Stomach (tissue), 9 donors: ENCODE measurements around the gene FYCO1. TPM values are rescaled to one million over a fixed set of nuclear protein-coding genes. Genes with fewer than 3 reads are reported as not detected.

Experiments
- DNase-seq, 2 donors: peaks; one replicate each; pipeline versions ENCODE4 v3.0.0 to v3.0.0-alpha.2; 2013 to 2019
- H3K27ac ChIP-seq, 5 donors: fragments of 200-600 bp in 4 of 5; sonication (generic) in 4 of 5; one replicate each; pipeline ENCODE4 v1.5.1; 2013 to 2019; ENCODE audit warnings: mild to moderate bottlenecking in 1 of 5, moderate library complexity in 1 of 5
- H3K27me3 ChIP-seq, 3 donors: fragments of 200-600 bp; sonication (generic); one replicate each; pipeline ENCODE4 v1.5.1; 2017 to 2019; ENCODE audit warnings: mixed run types in 1 of 3
- H3K36me3 ChIP-seq, 4 donors: fragments of 200-600 bp; sonication (generic); 1 replicate in 3 of 4; 2 replicates in 1 of 4; pipeline ENCODE4 v1.5.1; 2016 to 2019
- H3K4me1 ChIP-seq, 4 donors: fragments of 200-600 bp; sonication (generic); one replicate each; pipeline ENCODE4 v1.5.1; 2016 to 2019
- H3K4me3 ChIP-seq, 4 donors: fragments of 200-600 bp; sonication (generic) in 3 of 4; one replicate each; pipeline ENCODE4 v1.5.1; 2016 to 2019; ENCODE audit warnings: mild to moderate bottlenecking in 1 of 4
- H3K9me3 ChIP-seq, 4 donors: fragments of 200-600 bp; sonication (generic); one replicate each; pipeline ENCODE4 v1.5.1; 2016 to 2019
- CTCF ChIP-seq, 7 experiments: fragments of 450-650 bp in 4 of 7; fragments of 200-600 bp in 3 of 7; sonication (generic) in 3 of 7; IDR thresholded peaks; one replicate each; pipeline ENCODE4 v1.5.1; 2016 to 2019; ENCODE audit warnings: antibody characterized with exemption in 7 of 7, control low read depth in 2 of 7, mild to moderate bottlenecking in 1 of 7
- EP300 ChIP-seq: sonication (generic); formaldehyde crosslinking; IDR thresholded peaks from one replicate; pipeline ENCODE4 v1.6.1; 2017; ENCODE audit warnings: antibody characterized with exemption
- POLR2A ChIP-seq, 4 donors: fragments of 450-650 bp; IDR thresholded peaks; one replicate each; pipeline ENCODE4 v1.6.1; 2016; ENCODE audit warnings: antibody characterized with exemption in 4 of 4, control low read depth in 2 of 4, mild to moderate bottlenecking in 1 of 4, moderate library complexity in 1 of 4
- POLR2AphosphoS5 ChIP-seq, 3 donors: sonication (generic); formaldehyde crosslinking; IDR thresholded peaks; one replicate each; pipeline ENCODE4 v1.6.1; 2016; ENCODE audit warnings: antibody characterized with exemption in 3 of 3
- WGBS, 5 donors: extraction: QIAGEN DNeasy Blood & Tissue Kit in 3 of 5; methylation state at CpG; one replicate each; pipeline versions ENCODE4 v1.1.5 to v1.1.7; 2013 to 2018; 5-methylcytosine and 5-hydroxymethylcytosine counted together
- intact Hi-C: fragments of 100-400 bp; cut with DNase I; formaldehyde crosslinking; loops from one replicate; pipeline ENCODE4 v1.15.1; 2023; ENCODE audit warnings: low total_unique reads
- polyA plus RNA-seq, 3 donors: library from polyadenylated mRNA; stranded (reverse); fragments of 200-250 nt; gene quantifications; one replicate each; pipeline ENCODE4 v1.2.3, GENCODE V29; 2013
- total RNA-seq, 5 donors: library from RNA; depleted of rRNA; stranded (reverse); fragments of >200 nt; gene quantifications; one replicate each; pipeline versions ENCODE4 v1.1.0 to v1.2.3, GENCODE V29; 2014 to 2016
- donor health status: healthy with polysubstance abuse.
- donor health status: Bipolar disorder and iron deficiency.
- donor health status: healthy.

FYCO1 gene
- total and polyA plus RNA-seq, 8 donors, result 10.7 to 97.4 (median 25.3) TPM

- no peaks in the 10 kb centered on the region for H3K9me3 ChIP-seq
- H3K27ac ChIP-seq, result peak overlapping the region in 2 of 5 donors; percentile 15 to 56
- WGBS, 5 donors, result 57 to 77% (median 64%) methylated on average over 9 of the region's 9 CpGs
- peak in 1 of 2 donors; percentile 50 for DNase-seq
- TF ChIP-seq EP300, result no peak
- no peak for TF ChIP-seq POLR2A (IDR thresholded peaks at IDR 0.05)
- no peak for TF ChIP-seq POLR2AphosphoS5 (IDR thresholded peaks at IDR 0.05)
- peak in 3 of 7 experiments; percentile 9 to 36 (median 13) for TF ChIP-seq CTCF (IDR thresholded peaks at IDR 0.05)
- H3K4me3 ChIP-seq, result no peak overlapping the region
- intact Hi-C loops, result no loop called here
- H3K4me1 ChIP-seq, result peaks cover 0 to 19% (median 10%) of the 10 kb centered on the region in 4 donors
- no peaks in the 10 kb centered on the region for H3K36me3 ChIP-seq
- no peaks in the 10 kb centered on the region for H3K27me3 ChIP-seq
Observed at GRCh38 chr3:45906681-45907407, 88.8 kb downstream of the FYCO1 start.

- H3K4me1 ChIP-seq, result peaks cover 0 to 19% (median 10%) of the 10 kb centered on the region in 4 donors
- 85 to 94% (median 91%) methylated on average over 2 to 3 of the region's 3 CpGs for WGBS, 5 donors
- no peaks in the 10 kb centered on the region for H3K9me3 ChIP-seq
- DNase-seq, result no peak
- intact Hi-C loops, result no loop called here
- no peak overlapping the region for H3K27ac ChIP-seq
- H3K36me3 ChIP-seq, result no peaks in the 10 kb centered on the region
- H3K4me3 ChIP-seq, result no peak overlapping the region
- no peaks in the 10 kb centered on the region for H3K27me3 ChIP-seq
- no peak for TF ChIP-seq CTCF (IDR thresholded peaks at IDR 0.05)
- TF ChIP-seq EP300, result no peak
- no peak for TF ChIP-seq POLR2AphosphoS5 (IDR thresholded peaks at IDR 0.05)
- TF ChIP-seq POLR2A (IDR thresholded peaks at IDR 0.05), result no peak
Observed at GRCh38 chr3:45905755-45906154, 89.9 kb downstream of the FYCO1 start.

GRCh38 chr3:45904931-45905330, 90.7 kb downstream of the FYCO1 start:
- H3K4me3 ChIP-seq, result no peak overlapping the region
- TF ChIP-seq CTCF (IDR thresholded peaks at IDR 0.05) (no peak), EP300 (no peak), POLR2A (IDR thresholded peaks at IDR 0.05) (no peak), POLR2AphosphoS5 (IDR thresholded peaks at IDR 0.05) (no peak)

GRCh38 chr3:45896956-45897355, 98.7 kb downstream of the FYCO1 start:
- intact Hi-C loops, result no loop called here
- Histone ChIP-seq H3K27me3 (no peaks in the 10 kb centered on the region), H3K27ac (peak overlapping the region in 3 of 5 donors; percentile 29 to 55 (median 53)), H3K9me3 (no peaks in the 10 kb centered on the region), H3K36me3 (no peaks in the 10 kb centered on the region), H3K4me1 (peaks cover 4 to 17% (median 12%) of the 10 kb centered on the region in 4 donors), H3K4me3 (no peak overlapping the region)
- WGBS, 5 donors, result 51 to 80% (median 55%) methylated on average over 3 of the region's 3 CpGs
- TF ChIP-seq CTCF (IDR thresholded peaks at IDR 0.05), result no peak
- TF ChIP-seq POLR2AphosphoS5 (IDR thresholded peaks at IDR 0.05), result peak in 1 of 3 donors; percentile 10
- no peak for DNase-seq

More at GRCh38 chr3:45904931-45905330, 90.7 kb downstream of the FYCO1 start:
- Histone ChIP-seq H3K36me3 (no peaks in the 10 kb centered on the region), H3K27ac (no peak overlapping the region), H3K9me3 (no peaks in the 10 kb centered on the region), H3K27me3 (no peaks in the 10 kb centered on the region), H3K4me1 (peaks cover 0 to 19% (median 10%) of the 10 kb centered on the region in 4 donors)
- DNase-seq, result no peak
- WGBS, 5 donors, result 79 to 91% (median 83%) methylated on average over 3 of the region's 3 CpGs
- intact Hi-C loops, result no loop called here
